HG03039 (cell line): ENCODE results near the gene ENPP6.
"Not testable (repeated sequence)": the region's sequence is repeated elsewhere in the genome, so short reads cannot be mapped to it uniquely, and the experiment has no call there.

Experiments
- ATAC-seq: cut with Tn5 transposase; IDR thresholded peaks from one replicate; pipeline ENCODE4 v1.9.1; 2021; ENCODE audit warnings: mild to moderate bottlenecking, moderate library complexity; ENCODE audit not compliant: unreplicated experiment

Gene ENPP6

GRCh38 chr4:184150102-184150839 lies 67.4 kb downstream of the ENPP6 start:
- ATAC-seq: no peak

GRCh38 chr4:184148738-184149637 lies 68.7 kb downstream of the ENPP6 start:
- ATAC-seq: no peak

- ATAC-seq: no peak
Measured at GRCh38 chr4:184147858-184148737, 69.6 kb downstream of the ENPP6 start.

GRCh38 chr4:184146951-184147350 lies 70.7 kb downstream of the ENPP6 start:
- ATAC-seq: no peak

GRCh38 chr4:184145596-184145995 lies 72.1 kb downstream of the ENPP6 start:
- ATAC-seq: no peak

- no peak for ATAC-seq
Measured at GRCh38 chr4:184143770-184144564, 73.7 kb downstream of the ENPP6 start.

GRCh38 chr4:184142121-184143000 lies 75.3 kb downstream of the ENPP6 start:
- no peak for ATAC-seq

- ATAC-seq: not testable (repeated sequence)
Measured at GRCh38 chr4:184140901-184141300, 76.8 kb downstream of the ENPP6 start.

GRCh38 chr4:184136525-184136924 lies 81.1 kb downstream of the ENPP6 start:
- ATAC-seq: no peak

GRCh38 chr4:184126800-184127199 lies 90.9 kb downstream of the ENPP6 start:
- ATAC-seq: no peak

GRCh38 chr4:184122631-184123408 lies 94.9 kb downstream of the ENPP6 start:
- no peak for ATAC-seq

GRCh38 chr4:184120549-184121127 lies 97.0 kb downstream of the ENPP6 start:
- ATAC-seq: no peak

- ATAC-seq: no peak
Measured at GRCh38 chr4:184117662-184118199, 99.9 kb downstream of the ENPP6 start.

- ATAC-seq: no peak
Measured at GRCh38 chr4:184115399-184115798, 102.3 kb downstream of the ENPP6 start.

- no peak for ATAC-seq
Measured at GRCh38 chr4:184114431-184114830, 103.2 kb downstream of the ENPP6 start.

- ATAC-seq: no peak
Measured at GRCh38 chr4:184112006-184112550, 105.6 kb downstream of the ENPP6 start.

GRCh38 chr4:184111233-184111832 lies 106.3 kb downstream of the ENPP6 start:
- no peak for ATAC-seq
